ENCODE data around the gene IPO4.

The IPO4 gene

DNA sequence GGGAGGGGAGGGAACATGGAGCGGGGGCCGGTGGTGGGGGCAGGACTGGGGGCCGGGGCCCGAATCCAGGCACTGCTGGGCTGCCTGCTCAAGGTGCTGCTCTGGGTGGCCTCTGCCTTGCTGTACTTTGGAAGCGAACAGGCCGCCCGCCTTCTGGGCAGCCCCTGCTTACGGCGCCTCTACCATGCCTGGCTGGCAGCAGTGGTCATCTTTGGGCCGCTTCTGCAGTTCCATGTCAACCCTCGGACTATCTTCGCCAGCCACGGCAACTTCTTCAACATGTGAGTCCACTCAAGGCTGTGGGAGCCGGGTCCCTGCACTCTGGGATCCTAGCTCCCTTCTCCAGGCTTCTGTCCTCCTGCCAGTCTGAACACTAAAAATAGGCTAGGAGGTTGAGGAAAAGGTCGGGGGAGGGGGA is 57.1 kb downstream of the IPO4 start:
- no peak overlapping the region for H3K4me3 ChIP-seq (replicated peaks; ENCODE audit: low read depth, low read length)
- H3K27me3 ChIP-seq (replicated peaks; ENCODE audit: control insufficient read depth, insufficient read depth, low read length): no peaks in the 10 kb centered on the region
- DNase-seq (ENCODE audit: extremely low read depth, insufficient read length): no peak
- H3K36me3 ChIP-seq (ENCODE audit: control insufficient read depth, insufficient read depth, low read length): no peaks in the 10 kb centered on the region; the same call in 1 of the 2 replicates
- TF ChIP-seq, protein P1, sequence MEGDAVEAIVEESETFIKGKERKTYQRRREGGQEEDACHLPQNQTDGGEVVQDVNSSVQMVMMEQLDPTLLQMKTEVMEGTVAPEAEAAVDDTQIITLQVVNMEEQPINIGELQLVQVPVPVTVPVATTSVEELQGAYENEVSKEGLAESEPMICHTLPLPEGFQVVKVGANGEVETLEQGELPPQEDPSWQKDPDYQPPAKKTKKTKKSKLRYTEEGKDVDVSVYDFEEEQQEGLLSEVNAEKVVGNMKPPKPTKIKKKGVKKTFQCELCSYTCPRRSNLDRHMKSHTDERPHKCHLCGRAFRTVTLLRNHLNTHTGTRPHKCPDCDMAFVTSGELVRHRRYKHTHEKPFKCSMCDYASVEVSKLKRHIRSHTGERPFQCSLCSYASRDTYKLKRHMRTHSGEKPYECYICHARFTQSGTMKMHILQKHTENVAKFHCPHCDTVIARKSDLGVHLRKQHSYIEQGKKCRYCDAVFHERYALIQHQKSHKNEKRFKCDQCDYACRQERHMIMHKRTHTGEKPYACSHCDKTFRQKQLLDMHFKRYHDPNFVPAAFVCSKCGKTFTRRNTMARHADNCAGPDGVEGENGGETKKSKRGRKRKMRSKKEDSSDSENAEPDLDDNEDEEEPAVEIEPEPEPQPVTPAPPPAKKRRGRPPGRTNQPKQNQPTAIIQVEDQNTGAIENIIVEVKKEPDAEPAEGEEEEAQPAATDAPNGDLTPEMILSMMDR (IDR thresholded peaks at IDR 0.05; ENCODE audit: insufficient read depth, low read length, poor library complexity, severe bottlenecking): no peak

DNA sequence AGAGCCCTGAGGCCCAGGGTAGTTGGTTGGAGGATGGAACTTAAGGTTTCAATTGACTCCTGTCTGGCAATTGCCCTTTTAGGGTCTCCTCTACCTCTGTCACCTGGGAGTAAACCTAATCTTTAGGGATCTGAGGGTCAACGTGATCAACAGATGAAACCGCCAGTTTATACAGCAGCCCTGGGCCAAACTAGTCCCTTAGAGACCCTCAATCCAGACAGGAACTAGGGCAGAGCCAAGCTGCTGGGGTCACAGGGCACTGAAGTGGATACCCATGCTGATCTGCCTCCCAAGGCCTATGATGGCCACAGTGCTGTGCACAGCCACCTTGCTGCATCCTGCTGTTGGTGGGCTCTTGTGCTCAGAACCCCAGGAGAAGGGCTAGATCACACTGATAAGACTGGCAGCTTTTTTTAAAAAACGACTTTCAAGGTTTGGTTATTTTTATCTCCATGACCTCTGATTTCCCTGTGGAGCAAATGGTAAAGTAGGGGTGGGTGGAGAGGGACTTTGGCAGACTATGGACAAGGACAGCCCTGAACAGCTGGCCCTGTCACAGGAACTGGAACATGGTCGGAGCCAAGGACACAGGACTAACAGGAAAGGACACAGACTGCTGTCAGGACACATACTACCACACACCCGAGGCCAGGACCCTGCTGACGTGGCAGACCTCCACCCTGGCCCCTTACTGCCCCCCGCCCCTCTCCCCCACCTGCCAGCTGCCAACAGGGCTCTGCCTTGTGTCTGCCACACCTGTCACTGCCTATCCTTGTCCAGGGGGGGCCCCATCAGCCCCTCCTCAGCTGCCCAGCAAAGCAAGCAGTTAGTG is 57.7 kb downstream of the IPO4 start:
- H3K36me3 ChIP-seq (ENCODE audit: control insufficient read depth, insufficient read depth, low read length): no peaks in the 10 kb centered on the region; the same call in 1 of the 2 replicates
- no peak for DNase-seq (ENCODE audit: extremely low read depth, insufficient read length)
- no peak overlapping the region for H3K4me3 ChIP-seq (replicated peaks; ENCODE audit: low read depth, low read length)
- H3K27me3 ChIP-seq (replicated peaks; ENCODE audit: control insufficient read depth, insufficient read depth, low read length): no peaks in the 10 kb centered on the region
- TF ChIP-seq, protein P1 (IDR thresholded peaks at IDR 0.05; ENCODE audit: insufficient read depth, low read length, poor library complexity, severe bottlenecking): no peak

DNA sequence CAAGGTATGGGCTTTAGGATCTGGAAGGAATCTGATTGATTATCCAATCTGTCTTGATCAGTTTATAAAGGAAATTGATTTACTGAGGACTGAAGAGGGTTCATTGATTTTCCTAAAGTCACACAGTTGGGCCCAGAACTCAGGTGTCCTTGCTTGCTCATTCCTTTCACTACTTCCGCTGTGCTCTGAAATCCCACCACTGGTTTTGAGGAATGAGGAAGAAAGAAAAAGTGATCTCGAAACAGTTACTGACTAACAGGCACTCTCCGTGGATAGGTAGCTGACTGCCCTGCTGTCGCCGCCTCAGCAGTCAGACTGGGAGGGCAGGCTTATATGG is 58.3 kb downstream of the IPO4 start, which contains the start of gene FITM1:
Gene FITM1 (plus strand): TSS at position 280 of the 337 bp plus-strand sequence. CDS start 905 bp downstream, outside the sequence.
- TF ChIP-seq, protein P1 (IDR thresholded peaks at IDR 0.05; ENCODE audit: insufficient read depth, low read length, poor library complexity, severe bottlenecking): no peak
- Histone ChIP-seq H3K36me3 (ENCODE audit: control insufficient read depth, insufficient read depth, low read length) (no peaks in the 10 kb centered on the region; the same call in 1 of the 2 replicates), H3K4me3 (replicated peaks; ENCODE audit: low read depth, low read length) (no peak within 1 kb of the TSS), H3K27me3 (replicated peaks; ENCODE audit: control insufficient read depth, insufficient read depth, low read length) (no peaks in the 10 kb centered on the region)
- DNase-seq (ENCODE audit: extremely low read depth, insufficient read length): no peak
